ENCODE measurements around the gene INSIG2.

The INSIG2 gene

GRCh38 chr2:118052474-118052873, 35.8 kb upstream of the INSIG2 start:
- TF ChIP-seq CEBPB (IDR thresholded peaks at IDR 0.05): no peak
- no peak for TF ChIP-seq YY1 (IDR thresholded peaks at IDR 0.05; ENCODE audit: low read depth)
- no peak for TF ChIP-seq EP300 (IDR thresholded peaks at IDR 0.05; ENCODE audit: borderline replicate concordance)
- TF ChIP-seq TCF12 (IDR thresholded peaks at IDR 0.05; ENCODE audit: low read depth): no peak
- no peak for TF ChIP-seq MAX (IDR thresholded peaks at IDR 0.05)
- no peak for TF ChIP-seq FOXM1 (IDR thresholded peaks at IDR 0.05; ENCODE audit: borderline replicate concordance, low read depth)
- no peak for TF ChIP-seq NFIC (IDR thresholded peaks at IDR 0.05)

- TF ChIP-seq YY1 (IDR thresholded peaks at IDR 0.05; ENCODE audit: low read depth) (no peak), TAF1 (IDR thresholded peaks at IDR 0.05; ENCODE audit: low read depth) (no peak), CEBPB (IDR thresholded peaks at IDR 0.05) (no peak), TEAD4 (IDR thresholded peaks at IDR 0.05) (no peak), ZBTB7A (IDR thresholded peaks at IDR 0.05; ENCODE audit: low read depth) (no peak), NFIC (IDR thresholded peaks at IDR 0.05) (no peak), EP300 (IDR thresholded peaks at IDR 0.05; ENCODE audit: borderline replicate concordance) (no peak), MAX (IDR thresholded peaks at IDR 0.05) (no peak), CREB1 (IDR thresholded peaks at IDR 0.05; ENCODE audit: low read depth) (no peak), RAD21 (IDR thresholded peaks at IDR 0.05; ENCODE audit: low read depth) (no peak), EGR1 (IDR thresholded peaks at IDR 0.05) (no peak), FOXM1 (IDR thresholded peaks at IDR 0.05; ENCODE audit: borderline replicate concordance, low read depth) (no peak), USF1 (IDR thresholded peaks at IDR 0.05) (no peak), REST (IDR thresholded peaks at IDR 0.05; ENCODE audit: low read depth) (no peak), TCF12 (IDR thresholded peaks at IDR 0.05; ENCODE audit: low read depth) (no peak)
These were observed 34.6 kb upstream of the INSIG2 start for GRCh38 chr2:118053681-118054080.

GRCh38 chr2:118054213-118055008, 33.9 kb upstream of the INSIG2 start:
- TF ChIP-seq USF1 (IDR thresholded peaks at IDR 0.05) (no peak), CEBPB (IDR thresholded peaks at IDR 0.05) (no peak), EP300 (IDR thresholded peaks at IDR 0.05; ENCODE audit: borderline replicate concordance) (no peak), EGR1 (IDR thresholded peaks at IDR 0.05) (no peak), REST (IDR thresholded peaks at IDR 0.05; ENCODE audit: low read depth) (no peak), ZBTB7A (IDR thresholded peaks at IDR 0.05; ENCODE audit: low read depth) (no peak), TCF12 (IDR thresholded peaks at IDR 0.05; ENCODE audit: low read depth) (no peak), YY1 (IDR thresholded peaks at IDR 0.05; ENCODE audit: low read depth) (no peak), NFIC (IDR thresholded peaks at IDR 0.05) (no peak), TAF1 (IDR thresholded peaks at IDR 0.05; ENCODE audit: low read depth) (no peak), RAD21 (IDR thresholded peaks at IDR 0.05; ENCODE audit: low read depth) (no peak), MAX (IDR thresholded peaks at IDR 0.05) (no peak), CREB1 (IDR thresholded peaks at IDR 0.05; ENCODE audit: low read depth) (no peak), TEAD4 (IDR thresholded peaks at IDR 0.05) (no peak), FOXM1 (IDR thresholded peaks at IDR 0.05; ENCODE audit: borderline replicate concordance, low read depth) (no peak)

- TF ChIP-seq YY1 (IDR thresholded peaks at IDR 0.05; ENCODE audit: low read depth) (no peak), ZBTB7A (IDR thresholded peaks at IDR 0.05; ENCODE audit: low read depth) (no peak), RAD21 (IDR thresholded peaks at IDR 0.05; ENCODE audit: low read depth) (no peak), FOXM1 (IDR thresholded peaks at IDR 0.05; ENCODE audit: borderline replicate concordance, low read depth) (no peak), TAF1 (IDR thresholded peaks at IDR 0.05; ENCODE audit: low read depth) (no peak), REST (IDR thresholded peaks at IDR 0.05; ENCODE audit: low read depth) (no peak), TEAD4 (IDR thresholded peaks at IDR 0.05) (no peak), MAX (IDR thresholded peaks at IDR 0.05) (no peak), NFIC (IDR thresholded peaks at IDR 0.05) (no peak), CREB1 (IDR thresholded peaks at IDR 0.05; ENCODE audit: low read depth) (no peak), CEBPB (IDR thresholded peaks at IDR 0.05) (no peak), USF1 (IDR thresholded peaks at IDR 0.05) (no peak), TCF12 (IDR thresholded peaks at IDR 0.05; ENCODE audit: low read depth) (no peak), EP300 (IDR thresholded peaks at IDR 0.05; ENCODE audit: borderline replicate concordance) (no peak), EGR1 (IDR thresholded peaks at IDR 0.05) (no peak)
These were observed 32.6 kb upstream of the INSIG2 start for GRCh38 chr2:118055512-118056164.

All from Ishikawa (cell line).